Calu3 (cell line): Measurements from ENCODE around the gene LRP8. TPM values are rescaled to one million over a fixed set of nuclear protein-coding genes. Genes with fewer than 3 reads are reported as not detected.

ENCODE experiments used
- BruUV-seq: library from RNA; stranded (reverse); fragments of 400-500 nt; replicated peaks from 2 replicates; lab custom pipeline; 2021; lab: Mats Ljungman, UMichigan
- CTCF ChIA-PET: fragments of 300-600 bp; sonication (Branson Sonifier 250); formaldehyde crosslinking; loops from one replicate; lab custom pipeline; 2022; ENCODE audit warnings: antibody characterized with exemption; lab: Charles Lee
- DNase-seq: peaks from one replicate; pipeline ENCODE4 v3.0.0; 2022
- H3K27ac Mint-ChIP-seq: one replicate; pipeline ENCODE4 v1.8.0; 2022; ENCODE audit warnings: mixed read lengths; ENCODE audit not compliant: unreplicated experiment
- H3K27me3 Mint-ChIP-seq: one replicate; pipeline ENCODE4 v1.8.0; 2022; ENCODE audit warnings: mixed read lengths; ENCODE audit not compliant: unreplicated experiment
- H3K36me3 Mint-ChIP-seq: one replicate; pipeline ENCODE4 v1.8.0; 2022; ENCODE audit warnings: mild to moderate bottlenecking, moderate library complexity, mixed read lengths; ENCODE audit not compliant: insufficient read depth, unreplicated experiment
- H3K4me1 Mint-ChIP-seq: one replicate; pipeline ENCODE4 v1.8.0; 2022; ENCODE audit warnings: mild to moderate bottlenecking, low read depth, mixed read lengths; ENCODE audit not compliant: unreplicated experiment
- H3K4me3 Mint-ChIP-seq: one replicate; pipeline ENCODE4 v1.8.0; 2022; ENCODE audit warnings: mild to moderate bottlenecking, low read depth, moderate library complexity, mixed read lengths; ENCODE audit not compliant: unreplicated experiment
- H3K9me3 Mint-ChIP-seq: one replicate; pipeline ENCODE4 v1.8.0; 2022; ENCODE audit warnings: low read depth, mixed read lengths; ENCODE audit not compliant: unreplicated experiment
- CTCF ChIP-seq: fragments of 200-600 bp; IDR thresholded peaks from one replicate; pipeline ENCODE4 v1.8.0; 2022; ENCODE audit warnings: antibody characterized with exemption; ENCODE audit not compliant: unreplicated experiment
- intact Hi-C: fragments of 100-400 bp; cut with micrococcal nuclease; formaldehyde crosslinking; loops from one replicate; pipeline ENCODE4 v1.10.0; 2022; ENCODE audit not compliant: unreplicated experiment
- total RNA-seq: library from RNA; stranded (reverse); gene quantifications from 2 replicates; pipeline ENCODE4 v1.2.3, GENCODE V29; 2022

The LRP8 gene
- total RNA-seq, 1 experiment from 2014 or later = 104 TPM

- H3K36me3 Mint-ChIP-seq = peaks cover 35% of the 10 kb centered on the region
- H3K27me3 Mint-ChIP-seq = no peaks in the 10 kb centered on the region
- intact Hi-C loops = no loop called here
- H3K4me3 Mint-ChIP-seq = peak overlapping the region; percentile 81
- peak overlapping the region; percentile 95 for H3K27ac Mint-ChIP-seq
- no peak for TF ChIP-seq CTCF
- CTCF ChIA-PET = no interaction called here
- BruUV-seq = no TSS peak
- DNase-seq = no peak
- peaks cover 22% of the 10 kb centered on the region for H3K4me1 Mint-ChIP-seq
- no peaks in the 10 kb centered on the region for H3K9me3 Mint-ChIP-seq
These were observed 90.2 kb downstream of the LRP8 start for GRCh38 chr1:53237638-53238037.

GRCh38 chr1:53220962-53221286 is 106.9 kb downstream of the LRP8 start:
- CTCF ChIA-PET = no interaction called here
- intact Hi-C loops = loop anchor here (1.0 kb wide), 1 partner anchor 36 kb away; no protein-coding TSS in a partner anchor
- TSS peak; percentile 95 for BruUV-seq

DNA sequence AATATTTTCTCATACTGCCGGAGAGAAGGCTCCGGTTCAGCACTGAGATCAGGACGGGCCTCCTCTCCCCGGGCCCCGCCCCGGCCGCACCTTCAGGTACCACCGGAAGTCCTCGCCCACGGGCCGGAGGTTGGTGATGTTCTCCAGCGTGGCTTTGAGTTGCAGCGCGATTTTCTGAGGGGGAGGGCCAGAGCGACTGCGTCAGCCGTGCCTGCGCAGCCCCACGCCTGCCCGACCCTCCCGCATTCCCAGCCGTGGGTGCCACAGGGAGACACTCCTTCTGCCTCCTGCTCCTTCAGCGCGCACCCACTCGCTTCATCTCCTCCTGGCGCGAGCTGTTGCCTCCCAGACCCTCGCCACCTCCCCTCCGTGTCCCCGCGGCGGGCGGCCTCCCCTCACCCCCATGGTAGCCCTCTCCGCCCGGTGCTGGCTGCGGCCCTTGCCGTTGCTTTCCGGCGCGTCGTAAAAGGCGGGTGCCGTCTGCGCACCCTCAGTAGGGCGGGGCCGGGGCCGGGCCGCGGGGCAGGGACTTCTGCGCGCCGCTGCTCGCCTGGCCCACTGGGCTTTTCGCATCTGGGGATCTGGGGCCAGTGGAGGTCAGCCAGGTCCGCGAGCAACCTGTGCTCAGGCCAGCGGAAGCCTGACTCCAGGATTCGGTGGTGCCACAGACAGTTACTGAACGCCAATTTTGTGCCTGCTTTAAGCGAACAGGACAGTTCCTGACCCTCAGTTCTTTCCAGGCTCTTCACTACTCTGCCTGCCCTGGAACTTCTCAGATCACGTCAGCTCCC is 107.5 kb downstream of the LRP8 start, which contains the start of gene CZIB:
TSS of gene CZIB (minus strand) at position 464 of the 791 bp plus-strand sequence. CDS start at position 405, 59 bp downstream.
- peak; percentile 96 for DNase-seq
- CTCF ChIA-PET = no interaction called here
- no TSS peak for BruUV-seq
- H3K27me3 Mint-ChIP-seq = no peaks in the 10 kb centered on the region
- peak within 1 kb of the TSS; percentile 89 for H3K4me3 Mint-ChIP-seq
- peaks cover 18% of the 10 kb centered on the region for H3K36me3 Mint-ChIP-seq
- H3K4me1 Mint-ChIP-seq = peaks cover 17% of the 10 kb centered on the region
- H3K27ac Mint-ChIP-seq = peak within 1 kb of the TSS; percentile 86
- intact Hi-C loops = loop anchor here (1.0 kb wide), 1 partner anchor 35 kb away; no protein-coding TSS in a partner anchor
- no peaks in the 10 kb centered on the region for H3K9me3 Mint-ChIP-seq
- TF ChIP-seq CTCF = no peak

More at GRCh38 chr1:53220962-53221286, 106.9 kb downstream of the LRP8 start:
- Mint-ChIP-seq H3K27ac (peak overlapping the region; percentile 86), H3K9me3 (no peaks in the 10 kb centered on the region), H3K4me1 (peaks cover 17% of the 10 kb centered on the region), H3K27me3 (no peaks in the 10 kb centered on the region), H3K36me3 (peaks cover 18% of the 10 kb centered on the region), H3K4me3 (peak overlapping the region; percentile 89)
- no peak for DNase-seq
- no peak for TF ChIP-seq CTCF

- no peak for DNase-seq
- H3K4me3 Mint-ChIP-seq = peak overlapping the region; percentile 89
- H3K27ac Mint-ChIP-seq = peak overlapping the region; percentile 86
- H3K27me3 Mint-ChIP-seq = no peaks in the 10 kb centered on the region
- H3K9me3 Mint-ChIP-seq = no peaks in the 10 kb centered on the region
- no peak for TF ChIP-seq CTCF
- BruUV-seq = TSS peak; percentile 65
- intact Hi-C loops = loop anchor here (1.0 kb wide), 1 partner anchor 34 kb away; no protein-coding TSS in a partner anchor
- CTCF ChIA-PET = no interaction called here
- H3K4me1 Mint-ChIP-seq = peaks cover 17% of the 10 kb centered on the region
- peaks cover 22% of the 10 kb centered on the region for H3K36me3 Mint-ChIP-seq
These were observed 108.2 kb downstream of the LRP8 start for GRCh38 chr1:53219711-53220110.
